Measurements from ENCODE around the gene KCNQ5.

Gene KCNQ5

DNA sequence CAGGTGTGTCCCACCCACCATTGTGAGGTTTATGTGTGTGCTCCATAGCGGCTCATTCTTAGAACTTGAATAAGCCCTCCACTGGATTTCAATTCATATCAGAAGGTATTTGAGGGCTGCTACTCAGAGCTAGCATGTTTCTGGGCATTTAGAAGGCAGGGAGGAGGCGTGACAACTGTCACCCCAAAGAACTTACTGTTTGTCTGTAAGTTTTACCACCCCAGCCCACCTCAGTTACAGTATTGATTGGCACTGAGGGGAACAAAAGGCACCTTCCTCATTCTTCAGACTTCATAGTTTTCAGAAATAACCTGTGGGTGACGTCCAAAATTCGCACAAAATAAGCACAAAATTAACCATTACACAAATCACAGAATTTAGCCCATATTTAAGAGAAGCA is 521.7 kb downstream of the KCNQ5 start:
- no peaks in the 10 kb centered on the region for H3K9me3 ChIP-seq (ENCODE audit: control insufficient read depth, low read length)
- peaks cover 18% of the 10 kb centered on the region for H3K27me3 ChIP-seq (replicated peaks; ENCODE audit: control insufficient read depth, insufficient read depth, low read length)
- H3K36me3 ChIP-seq (ENCODE audit: control insufficient read depth, insufficient read depth, low read length, severe bottlenecking) = no peaks in the 10 kb centered on the region
- no peak for DNase-seq (ENCODE audit: low read depth)
- no peak overlapping the region for H3K4me3 ChIP-seq (ENCODE audit: low read length)
- no peak overlapping the region for H3K9ac ChIP-seq (ENCODE audit: low read length)
- H3K4me1 ChIP-seq (ENCODE audit: control insufficient read depth, insufficient read depth, low read length) = no peaks in the 10 kb centered on the region

DNA sequence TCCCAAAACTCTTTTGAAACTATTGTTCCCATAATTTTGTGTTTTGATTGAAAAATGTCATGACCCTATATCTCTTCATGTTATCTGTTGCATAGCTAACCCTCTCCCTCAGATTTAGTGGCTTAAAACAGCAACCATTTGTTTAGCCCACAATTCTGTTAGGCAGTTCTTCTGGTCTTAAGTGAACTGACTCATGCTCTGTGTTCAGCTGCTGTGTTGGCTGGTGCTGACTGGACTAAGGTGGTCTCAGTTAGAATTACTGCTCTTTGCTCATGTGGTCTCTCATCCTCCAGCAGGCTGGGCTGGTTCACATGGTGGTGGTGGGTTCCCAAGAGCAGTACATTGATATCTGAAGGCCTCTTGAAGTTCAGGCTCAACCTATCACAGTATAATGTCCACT is 522.7 kb downstream of the KCNQ5 start:
- Histone ChIP-seq H3K36me3 (ENCODE audit: control insufficient read depth, insufficient read depth, low read length, severe bottlenecking) (no peaks in the 10 kb centered on the region), H3K4me3 (ENCODE audit: low read length) (no peak overlapping the region), H3K9ac (ENCODE audit: low read length) (no peak overlapping the region), H3K4me1 (ENCODE audit: control insufficient read depth, insufficient read depth, low read length) (no peaks in the 10 kb centered on the region), H3K9me3 (ENCODE audit: control insufficient read depth, low read length) (no peaks in the 10 kb centered on the region), H3K27me3 (replicated peaks; ENCODE audit: control insufficient read depth, insufficient read depth, low read length) (peaks cover 15% of the 10 kb centered on the region)
- DNase-seq (ENCODE audit: low read depth) = no peak

DNA sequence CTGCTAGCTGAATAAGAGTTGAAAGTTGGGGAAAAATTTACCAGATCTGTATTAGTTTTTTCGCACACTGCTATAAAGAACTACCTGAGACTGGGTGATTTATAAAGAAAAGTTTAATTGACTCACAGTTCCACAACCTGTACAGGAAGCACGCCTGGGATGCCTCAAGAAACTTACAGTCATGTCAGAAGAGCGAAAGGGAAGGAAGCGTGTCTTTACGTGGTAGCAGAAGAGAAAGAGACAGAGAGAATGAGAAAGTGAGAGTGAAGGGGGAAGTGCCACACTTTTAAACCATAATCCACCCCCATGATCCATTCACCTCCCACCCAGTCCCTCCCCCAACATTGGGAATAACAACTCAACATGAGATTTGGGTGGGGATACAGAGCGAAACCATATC is 523.8 kb downstream of the KCNQ5 start:
- H3K36me3 ChIP-seq (ENCODE audit: control insufficient read depth, insufficient read depth, low read length, severe bottlenecking) = no peaks in the 10 kb centered on the region
- H3K4me1 ChIP-seq (ENCODE audit: control insufficient read depth, insufficient read depth, low read length) = no peaks in the 10 kb centered on the region
- no peaks in the 10 kb centered on the region for H3K9me3 ChIP-seq (ENCODE audit: control insufficient read depth, low read length)
- H3K27me3 ChIP-seq (replicated peaks; ENCODE audit: control insufficient read depth, insufficient read depth, low read length) = peaks cover 15% of the 10 kb centered on the region
- no peak overlapping the region for H3K4me3 ChIP-seq (ENCODE audit: low read length)
- H3K9ac ChIP-seq (ENCODE audit: low read length) = no peak overlapping the region
- DNase-seq (ENCODE audit: low read depth) = no peak

DNA sequence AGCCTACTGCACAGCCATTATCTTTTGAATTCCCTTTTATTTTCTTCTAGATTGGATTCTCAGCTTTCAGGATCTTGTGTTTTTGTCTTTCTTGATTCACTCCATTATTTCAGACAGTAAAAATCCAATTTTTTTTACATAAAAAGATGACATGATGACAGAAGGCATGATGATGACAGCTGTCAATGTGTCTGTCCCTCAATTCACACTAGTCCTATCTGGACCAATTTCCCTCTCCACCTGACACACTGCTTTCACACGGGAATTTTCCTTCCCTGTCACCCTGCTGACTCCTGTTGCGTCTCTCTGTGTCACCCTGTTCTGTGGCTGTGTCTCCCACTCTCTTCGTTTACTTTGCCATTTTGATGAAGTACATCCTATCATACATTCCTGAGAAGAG is 529.9 kb downstream of the KCNQ5 start:
- no peak overlapping the region for H3K9ac ChIP-seq (ENCODE audit: low read length)
- H3K4me1 ChIP-seq (ENCODE audit: control insufficient read depth, insufficient read depth, low read length) = no peaks in the 10 kb centered on the region
- no peaks in the 10 kb centered on the region for H3K9me3 ChIP-seq (ENCODE audit: control insufficient read depth, low read length)
- no peak overlapping the region for H3K4me3 ChIP-seq (ENCODE audit: low read length)
- no peak for DNase-seq (ENCODE audit: low read depth)
- no peaks in the 10 kb centered on the region for H3K36me3 ChIP-seq (ENCODE audit: control insufficient read depth, insufficient read depth, low read length, severe bottlenecking)
- peaks cover 12% of the 10 kb centered on the region for H3K27me3 ChIP-seq (replicated peaks; ENCODE audit: control insufficient read depth, insufficient read depth, low read length)

DNA sequence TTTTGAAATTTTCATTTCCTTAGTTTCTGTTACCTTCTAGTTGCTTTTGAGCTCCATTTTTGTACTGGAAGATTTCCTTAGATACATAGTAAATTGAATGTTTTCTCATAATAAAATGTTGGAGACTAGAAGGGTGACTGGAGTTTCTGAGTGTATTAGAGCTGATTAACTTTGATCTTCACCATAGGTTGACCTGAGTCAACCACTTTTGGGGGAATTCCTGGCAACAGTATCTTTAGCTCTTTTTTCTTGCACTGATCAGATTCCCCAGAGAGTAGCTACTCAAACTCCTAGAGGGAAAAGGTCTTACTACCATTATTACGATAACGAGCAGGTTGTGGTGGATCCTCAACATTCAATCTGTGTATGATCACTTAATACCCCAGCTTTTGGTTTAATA is 530.7 kb downstream of the KCNQ5 start:
- no peaks in the 10 kb centered on the region for H3K9me3 ChIP-seq (ENCODE audit: control insufficient read depth, low read length)
- no peaks in the 10 kb centered on the region for H3K4me1 ChIP-seq (ENCODE audit: control insufficient read depth, insufficient read depth, low read length)
- H3K27me3 ChIP-seq (replicated peaks; ENCODE audit: control insufficient read depth, insufficient read depth, low read length) = peaks cover 12% of the 10 kb centered on the region
- DNase-seq (ENCODE audit: low read depth) = no peak
- H3K9ac ChIP-seq (ENCODE audit: low read length) = no peak overlapping the region
- H3K36me3 ChIP-seq (ENCODE audit: control insufficient read depth, insufficient read depth, low read length, severe bottlenecking) = no peaks in the 10 kb centered on the region
- no peak overlapping the region for H3K4me3 ChIP-seq (ENCODE audit: low read length)

DNA sequence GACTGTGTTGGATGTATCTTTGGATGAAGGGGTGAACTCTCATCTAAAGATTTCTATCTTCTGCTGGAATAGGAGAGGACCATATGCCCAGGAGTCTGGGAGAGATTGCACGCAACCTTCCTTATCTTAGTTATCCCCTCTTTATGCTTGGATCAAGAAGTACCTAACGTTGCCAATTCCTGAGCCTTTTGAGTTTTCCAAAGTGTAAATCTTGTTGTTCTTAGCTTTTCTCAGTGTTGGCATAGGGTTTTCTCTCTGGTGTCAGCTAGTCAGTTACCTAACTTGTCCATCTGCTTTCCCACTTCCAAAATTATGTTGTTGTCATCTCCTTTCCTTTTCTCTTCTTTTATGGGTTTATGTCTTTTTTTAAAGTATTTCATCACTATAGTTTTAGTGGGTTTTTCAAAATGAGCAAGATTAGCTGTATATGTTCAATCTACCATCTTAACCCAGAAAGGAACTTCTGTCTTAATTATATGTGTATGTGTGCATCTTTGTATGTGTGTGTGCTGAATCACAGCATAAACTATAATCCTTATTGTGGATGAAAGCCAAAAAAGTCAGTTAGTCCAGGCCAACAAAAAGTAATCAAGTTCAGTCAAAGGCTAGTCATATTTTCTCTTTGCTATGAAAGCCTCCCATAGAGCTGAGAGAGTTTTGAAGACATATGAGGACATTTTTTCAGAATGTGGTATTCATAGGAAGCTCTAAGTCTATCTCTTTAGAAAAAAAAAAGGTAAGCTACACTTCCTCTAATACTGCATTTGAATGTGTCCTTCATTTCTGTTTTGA is 531.3 kb downstream of the KCNQ5 start:
- H3K4me3 ChIP-seq (ENCODE audit: low read length) = no peak overlapping the region
- H3K9ac ChIP-seq (ENCODE audit: low read length) = no peak overlapping the region
- DNase-seq (ENCODE audit: low read depth) = peak; percentile 56
- no peaks in the 10 kb centered on the region for H3K36me3 ChIP-seq (ENCODE audit: control insufficient read depth, insufficient read depth, low read length, severe bottlenecking)
- no peaks in the 10 kb centered on the region for H3K4me1 ChIP-seq (ENCODE audit: control insufficient read depth, insufficient read depth, low read length)
- H3K27me3 ChIP-seq (replicated peaks; ENCODE audit: control insufficient read depth, insufficient read depth, low read length) = peaks cover 12% of the 10 kb centered on the region
- no peaks in the 10 kb centered on the region for H3K9me3 ChIP-seq (ENCODE audit: control insufficient read depth, low read length)

DNA sequence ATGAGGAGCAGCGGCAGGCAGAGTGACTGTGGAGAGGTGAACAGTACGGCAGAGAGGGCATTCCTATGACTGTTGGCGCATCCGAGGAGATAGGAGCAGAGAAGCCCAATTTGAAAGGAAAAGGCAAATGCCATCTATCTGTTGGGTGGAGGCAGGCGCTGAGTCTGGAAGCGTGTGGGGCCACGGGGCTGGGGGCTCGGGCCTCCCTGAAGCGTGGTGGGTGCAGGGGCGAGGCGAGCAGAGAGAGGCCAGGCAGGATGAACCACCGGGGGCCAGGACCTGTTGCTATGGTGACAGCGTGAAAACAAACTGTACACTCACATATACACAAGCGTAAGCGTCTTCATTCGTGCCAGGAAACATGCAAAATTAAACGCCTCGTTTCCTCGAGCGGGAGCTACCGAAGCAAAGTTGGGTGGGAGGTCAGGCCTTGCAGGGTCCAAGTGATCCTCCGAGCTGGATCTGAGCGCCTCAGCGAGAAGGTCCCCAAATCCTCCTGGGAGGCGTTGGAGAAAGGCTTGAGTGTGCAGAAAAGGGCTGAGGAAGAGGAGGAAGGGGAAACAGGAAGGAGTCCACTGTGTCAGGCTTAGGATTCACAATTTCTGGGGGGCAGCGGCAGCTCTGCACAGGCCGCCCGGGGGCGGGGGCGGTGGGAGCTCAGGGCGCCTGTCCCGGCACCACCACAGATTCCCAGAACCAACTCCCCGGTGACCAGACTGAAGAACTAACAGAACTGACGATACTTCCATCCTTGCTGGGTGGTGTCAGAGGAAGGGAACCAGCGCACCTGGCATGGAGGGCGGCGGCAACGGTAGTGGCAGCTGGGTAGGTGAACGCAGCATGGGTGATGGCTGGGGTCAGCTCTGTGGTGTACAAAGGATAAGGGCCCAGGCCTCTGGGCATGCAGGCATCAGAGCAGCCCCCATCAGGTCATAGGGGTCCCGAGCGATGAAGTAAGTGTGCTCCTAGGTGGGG is 535.2 kb downstream of the KCNQ5 start:
- H3K27me3 ChIP-seq (replicated peaks; ENCODE audit: control insufficient read depth, insufficient read depth, low read length) = peaks cover 7% of the 10 kb centered on the region
- no peaks in the 10 kb centered on the region for H3K36me3 ChIP-seq (ENCODE audit: control insufficient read depth, insufficient read depth, low read length, severe bottlenecking)
- no peaks in the 10 kb centered on the region for H3K4me1 ChIP-seq (ENCODE audit: control insufficient read depth, insufficient read depth, low read length)
- no peak for DNase-seq (ENCODE audit: low read depth)
- H3K9ac ChIP-seq (ENCODE audit: low read length) = no peak overlapping the region
- H3K9me3 ChIP-seq (ENCODE audit: control insufficient read depth, low read length) = no peaks in the 10 kb centered on the region
- H3K4me3 ChIP-seq (ENCODE audit: low read length) = no peak overlapping the region

DNA sequence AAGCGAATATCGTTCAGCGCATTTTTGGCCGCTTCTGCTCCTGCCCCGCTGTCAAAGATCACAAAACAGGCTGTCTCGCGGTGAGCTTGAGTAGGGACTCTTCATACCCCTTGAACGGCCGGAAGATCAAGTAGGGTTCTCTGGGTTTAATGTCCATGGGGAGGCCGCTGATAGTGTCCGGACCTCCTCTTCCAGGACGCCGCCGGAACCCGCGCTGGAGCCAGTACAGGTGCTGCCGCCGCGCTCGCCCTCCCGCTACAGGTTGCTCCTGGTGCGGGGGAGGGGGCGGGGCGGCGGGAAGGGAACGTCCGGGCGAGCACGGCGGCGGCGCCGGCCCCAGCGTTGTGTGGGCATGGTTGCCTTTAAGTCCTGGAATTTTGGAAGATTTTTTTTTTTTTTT is 536.0 kb downstream of the KCNQ5 start:
- no peaks in the 10 kb centered on the region for H3K36me3 ChIP-seq (ENCODE audit: control insufficient read depth, insufficient read depth, low read length, severe bottlenecking)
- H3K4me3 ChIP-seq (ENCODE audit: low read length) = no peak overlapping the region
- H3K27me3 ChIP-seq (replicated peaks; ENCODE audit: control insufficient read depth, insufficient read depth, low read length) = no peaks in the 10 kb centered on the region
- H3K9me3 ChIP-seq (ENCODE audit: control insufficient read depth, low read length) = no peaks in the 10 kb centered on the region
- DNase-seq (ENCODE audit: low read depth) = no peak
- H3K4me1 ChIP-seq (ENCODE audit: control insufficient read depth, insufficient read depth, low read length) = no peaks in the 10 kb centered on the region
- H3K9ac ChIP-seq (ENCODE audit: low read length) = no peak overlapping the region

DNA sequence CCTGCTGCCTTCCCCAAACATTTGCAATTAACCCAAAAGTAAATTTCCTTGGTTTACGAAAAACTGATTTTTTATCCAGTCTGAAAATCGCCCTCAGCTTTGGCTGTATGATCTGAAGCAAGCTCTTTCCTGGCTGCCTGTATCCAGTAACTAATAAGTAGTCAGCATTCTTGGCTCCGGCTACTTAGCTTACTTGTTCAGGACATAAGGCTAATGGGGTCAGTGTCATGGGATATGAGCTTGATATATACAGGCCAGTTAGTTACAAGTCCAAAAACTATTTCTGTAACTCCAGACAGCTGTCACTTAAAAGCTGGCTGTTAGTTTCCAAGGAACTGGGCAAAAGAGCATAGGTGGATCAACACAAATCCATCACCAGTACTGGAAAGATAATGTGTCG is 547.2 kb downstream of the KCNQ5 start:
- Histone ChIP-seq H3K4me1 (ENCODE audit: control insufficient read depth, insufficient read depth, low read length) (peaks cover 5% of the 10 kb centered on the region), H3K27me3 (replicated peaks; ENCODE audit: control insufficient read depth, insufficient read depth, low read length) (peaks cover 13% of the 10 kb centered on the region), H3K36me3 (ENCODE audit: control insufficient read depth, insufficient read depth, low read length, severe bottlenecking) (no peaks in the 10 kb centered on the region), H3K4me3 (ENCODE audit: low read length) (no peak overlapping the region), H3K9me3 (ENCODE audit: control insufficient read depth, low read length) (no peaks in the 10 kb centered on the region), H3K9ac (ENCODE audit: low read length) (no peak overlapping the region)
- peak; percentile 27 for DNase-seq (ENCODE audit: low read depth)

DNA sequence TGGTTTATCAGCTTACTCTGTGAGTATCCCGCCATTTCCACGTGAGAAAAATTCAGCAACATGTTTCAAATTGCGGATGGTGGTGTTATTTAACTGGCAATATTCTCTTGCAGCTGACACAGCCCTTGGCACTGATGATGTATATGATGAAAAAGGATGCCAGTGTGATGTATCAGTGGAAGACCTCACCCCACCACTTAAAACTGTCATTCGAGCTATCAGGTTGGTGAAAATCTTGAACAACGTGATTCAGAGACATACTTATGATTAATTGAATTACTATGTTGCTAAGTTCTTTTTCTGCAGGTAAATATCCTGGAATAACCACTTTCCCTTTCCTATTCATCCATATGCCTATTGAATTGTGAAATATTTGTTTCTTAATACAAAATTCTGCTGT is 547.8 kb downstream of the KCNQ5 start:
- peaks cover 5% of the 10 kb centered on the region for H3K4me1 ChIP-seq (ENCODE audit: control insufficient read depth, insufficient read depth, low read length)
- H3K4me3 ChIP-seq (ENCODE audit: low read length) = no peak overlapping the region
- peaks cover 16% of the 10 kb centered on the region for H3K27me3 ChIP-seq (replicated peaks; ENCODE audit: control insufficient read depth, insufficient read depth, low read length)
- DNase-seq (ENCODE audit: low read depth) = no peak
- no peak overlapping the region for H3K9ac ChIP-seq (ENCODE audit: low read length)
- no peaks in the 10 kb centered on the region for H3K36me3 ChIP-seq (ENCODE audit: control insufficient read depth, insufficient read depth, low read length, severe bottlenecking)
- H3K9me3 ChIP-seq (ENCODE audit: control insufficient read depth, low read length) = no peaks in the 10 kb centered on the region

DNA sequence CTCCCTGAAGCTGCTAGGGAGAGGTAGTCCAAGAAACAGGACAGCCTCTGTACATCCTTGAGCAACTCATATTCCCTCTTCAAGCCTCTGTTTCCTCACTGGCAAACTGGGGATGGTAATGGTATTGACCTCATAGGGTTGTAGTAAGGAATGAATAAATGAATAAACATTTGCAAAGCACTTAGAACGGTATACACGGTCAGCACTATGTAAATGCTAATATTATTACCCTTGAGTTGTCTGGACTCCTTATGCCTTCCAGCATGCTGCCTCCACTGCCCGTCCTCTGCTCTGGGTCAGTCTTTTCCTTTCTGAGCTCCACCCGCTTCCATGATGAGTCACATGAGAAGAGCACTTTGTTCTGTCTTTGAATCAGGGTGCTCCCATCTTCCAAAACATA is 552.8 kb downstream of the KCNQ5 start:
- Histone ChIP-seq H3K9me3 (ENCODE audit: control insufficient read depth, low read length) (no peaks in the 10 kb centered on the region), H3K9ac (ENCODE audit: low read length) (no peak overlapping the region), H3K36me3 (ENCODE audit: control insufficient read depth, insufficient read depth, low read length, severe bottlenecking) (no peaks in the 10 kb centered on the region), H3K4me1 (ENCODE audit: control insufficient read depth, insufficient read depth, low read length) (no peaks in the 10 kb centered on the region), H3K27me3 (replicated peaks; ENCODE audit: control insufficient read depth, insufficient read depth, low read length) (peaks cover 38% of the 10 kb centered on the region), H3K4me3 (ENCODE audit: low read length) (no peak overlapping the region)
- no peak for DNase-seq (ENCODE audit: low read depth)

All from adipocyte (in vitro differentiated cells).